Effector memory CD4-positive, alpha-beta T cell (primary cell): ENCODE results near the gene UBXN1.
"Not testable (repeated sequence)": the region's sequence is repeated elsewhere in the genome, so short reads cannot be mapped to it uniquely, and the experiment has no call there.

Experiments
- DNase-seq, 3 donors: peaks; one replicate each; pipeline ENCODE4 v3.0.0-alpha.2; 2020
- H3K27ac ChIP-seq: 2 replicates; pipeline ENCODE4 v1.7.0; 2013; ENCODE audit warnings: mild to moderate bottlenecking, low read length, moderate library complexity; ENCODE audit not compliant: insufficient read depth, poor library complexity, severe bottlenecking
- H3K27me3 ChIP-seq: replicated peaks from 2 replicates; pipeline ENCODE4 v1.7.0; 2013; ENCODE audit warnings: mild to moderate bottlenecking, low read length; ENCODE audit not compliant: insufficient read depth, control insufficient read depth, poor library complexity, severe bottlenecking
- H3K36me3 ChIP-seq: 2 replicates; pipeline ENCODE4 v1.7.0; 2013; ENCODE audit warnings: mild to moderate bottlenecking, low read length, moderate library complexity; ENCODE audit not compliant: control insufficient read depth, insufficient read depth
- H3K4me1 ChIP-seq: 2 replicates; pipeline ENCODE4 v1.7.0; 2013; ENCODE audit warnings: low read length, mild to moderate bottlenecking; ENCODE audit not compliant: control insufficient read depth, insufficient read depth, poor library complexity, severe bottlenecking
- H3K4me3 ChIP-seq: 2 replicates; pipeline ENCODE4 v1.7.0; 2013; ENCODE audit warnings: low read length, low read depth, mild to moderate bottlenecking; ENCODE audit not compliant: insufficient read depth, poor library complexity, severe bottlenecking
- H3K9me3 ChIP-seq: 2 replicates; pipeline ENCODE4 v1.7.0; 2013; ENCODE audit warnings: mild to moderate bottlenecking, low read length, moderate library complexity; ENCODE audit not compliant: control insufficient read depth

UBXN1 gene

GRCh38 chr11:62693624-62694023 lies 14.8 kb upstream of the UBXN1 start:
- H3K4me1 ChIP-seq, H3K9me3 ChIP-seq, H3K27ac ChIP-seq, H3K36me3 ChIP-seq, DNase-seq, H3K27me3 ChIP-seq, H3K4me3 ChIP-seq: not testable (repeated sequence)

- Histone ChIP-seq H3K9me3 (no peaks in the 10 kb centered on the region), H3K36me3 (peaks cover 7% of the 10 kb centered on the region), H3K27me3 (peaks cover 7% of the 10 kb centered on the region), H3K4me1 (no peaks in the 10 kb centered on the region), H3K27ac (no peak within 1 kb of the TSS), H3K4me3 (no peak within 1 kb of the TSS)
- no peak for DNase-seq
These were observed 10.7 kb upstream of the UBXN1 start, which contains the start of gene LRRN4CL for GRCh38 chr11:62689421-62690183. LRRN4CL (minus strand) TSS chr11:62689530; CDS start chr11:62688508, 1,022 bp downstream.

GRCh38 chr11:62688491-62688890 lies 9.6 kb upstream of the UBXN1 start:
- peaks cover 7% of the 10 kb centered on the region for H3K27me3 ChIP-seq
- H3K4me1 ChIP-seq, result no peaks in the 10 kb centered on the region
- no peak overlapping the region for H3K27ac ChIP-seq
- H3K4me3 ChIP-seq, result no peak overlapping the region
- H3K36me3 ChIP-seq, result peaks cover 7% of the 10 kb centered on the region
- no peaks in the 10 kb centered on the region for H3K9me3 ChIP-seq
- DNase-seq, result no peak

- Histone ChIP-seq H3K27ac (no peak overlapping the region), H3K27me3 (peaks cover 7% of the 10 kb centered on the region), H3K36me3 (peaks cover 7% of the 10 kb centered on the region), H3K4me3 (no peak overlapping the region), H3K4me1 (no peaks in the 10 kb centered on the region), H3K9me3 (no peaks in the 10 kb centered on the region)
- no peak for DNase-seq
These were observed 8.9 kb upstream of the UBXN1 start for GRCh38 chr11:62687508-62688396.

- Histone ChIP-seq H3K4me3 (no peak overlapping the region), H3K27ac (no peak overlapping the region), H3K36me3 (peaks cover 1% of the 10 kb centered on the region), H3K27me3 (no peaks in the 10 kb centered on the region), H3K4me1 (peaks cover 10% of the 10 kb centered on the region), H3K9me3 (no peaks in the 10 kb centered on the region)
- DNase-seq, result no peak
These were observed 3.6 kb upstream of the UBXN1 start for GRCh38 chr11:62682518-62682917.

GRCh38 chr11:62680825-62681240 lies 2.0 kb upstream of the UBXN1 start:
- no peak overlapping the region for H3K27ac ChIP-seq
- no peak overlapping the region for H3K4me3 ChIP-seq
- no peaks in the 10 kb centered on the region for H3K27me3 ChIP-seq
- no peak for DNase-seq
- no peaks in the 10 kb centered on the region for H3K9me3 ChIP-seq
- H3K36me3 ChIP-seq, result peaks cover 8% of the 10 kb centered on the region
- H3K4me1 ChIP-seq, result peaks cover 10% of the 10 kb centered on the region

- Histone ChIP-seq H3K4me1 (peaks cover 10% of the 10 kb centered on the region), H3K4me3 (peak overlapping the region; percentile 83), H3K36me3 (peaks cover 8% of the 10 kb centered on the region), H3K27ac (peak overlapping the region; percentile 97), H3K9me3 (no peaks in the 10 kb centered on the region), H3K27me3 (no peaks in the 10 kb centered on the region)
- no peak for DNase-seq
These were observed 472 bp downstream of the UBXN1 start for GRCh38 chr11:62678433-62678769.

GRCh38 chr11:62677714-62678113 lies 1.2 kb downstream of the UBXN1 start:
- no peak for DNase-seq
- Histone ChIP-seq H3K4me1 (peaks cover 16% of the 10 kb centered on the region), H3K36me3 (peaks cover 8% of the 10 kb centered on the region), H3K27me3 (no peaks in the 10 kb centered on the region), H3K4me3 (peak overlapping the region; percentile 83), H3K27ac (peak overlapping the region; percentile 97), H3K9me3 (no peaks in the 10 kb centered on the region)

- peak overlapping the region; percentile 18 for H3K27ac ChIP-seq
- H3K27me3 ChIP-seq, result no peaks in the 10 kb centered on the region
- peaks cover 21% of the 10 kb centered on the region for H3K4me1 ChIP-seq
- DNase-seq, result no peak
- peaks cover 8% of the 10 kb centered on the region for H3K36me3 ChIP-seq
- no peaks in the 10 kb centered on the region for H3K9me3 ChIP-seq
- no peak overlapping the region for H3K4me3 ChIP-seq
These were observed 1.7 kb downstream of the UBXN1 start for GRCh38 chr11:62677156-62677555.

GRCh38 chr11:62676698-62677097 lies 2.2 kb downstream of the UBXN1 start:
- peaks cover 21% of the 10 kb centered on the region for H3K4me1 ChIP-seq
- no peak overlapping the region for H3K4me3 ChIP-seq
- H3K36me3 ChIP-seq, result peaks cover 8% of the 10 kb centered on the region
- H3K27ac ChIP-seq, result peak overlapping the region; percentile 18
- DNase-seq, result no peak
- H3K27me3 ChIP-seq, result no peaks in the 10 kb centered on the region
- no peaks in the 10 kb centered on the region for H3K9me3 ChIP-seq
